ENCODE results near the gene SDHAF4.

DNA sequence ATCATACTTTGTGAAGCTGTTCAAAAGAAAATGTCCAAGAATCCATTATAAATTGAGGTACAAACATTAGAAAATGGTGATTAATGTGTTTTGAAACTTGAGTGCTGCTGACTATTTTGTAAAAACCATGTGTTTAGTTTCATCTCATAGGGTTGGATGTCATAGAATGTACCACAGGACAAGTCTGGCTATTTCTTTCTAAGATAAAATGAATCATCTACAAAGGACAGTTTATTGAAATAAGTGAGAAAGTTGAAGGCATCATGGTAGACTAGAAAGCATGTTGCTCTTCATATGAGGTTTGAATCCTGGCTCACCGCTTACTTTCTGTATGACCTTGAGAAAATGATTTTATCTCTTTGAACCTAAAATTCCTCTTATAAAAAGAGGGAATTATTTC, 71.7 kb downstream of the SDHAF4 start:
- TF ChIP-seq, protein P1, sequence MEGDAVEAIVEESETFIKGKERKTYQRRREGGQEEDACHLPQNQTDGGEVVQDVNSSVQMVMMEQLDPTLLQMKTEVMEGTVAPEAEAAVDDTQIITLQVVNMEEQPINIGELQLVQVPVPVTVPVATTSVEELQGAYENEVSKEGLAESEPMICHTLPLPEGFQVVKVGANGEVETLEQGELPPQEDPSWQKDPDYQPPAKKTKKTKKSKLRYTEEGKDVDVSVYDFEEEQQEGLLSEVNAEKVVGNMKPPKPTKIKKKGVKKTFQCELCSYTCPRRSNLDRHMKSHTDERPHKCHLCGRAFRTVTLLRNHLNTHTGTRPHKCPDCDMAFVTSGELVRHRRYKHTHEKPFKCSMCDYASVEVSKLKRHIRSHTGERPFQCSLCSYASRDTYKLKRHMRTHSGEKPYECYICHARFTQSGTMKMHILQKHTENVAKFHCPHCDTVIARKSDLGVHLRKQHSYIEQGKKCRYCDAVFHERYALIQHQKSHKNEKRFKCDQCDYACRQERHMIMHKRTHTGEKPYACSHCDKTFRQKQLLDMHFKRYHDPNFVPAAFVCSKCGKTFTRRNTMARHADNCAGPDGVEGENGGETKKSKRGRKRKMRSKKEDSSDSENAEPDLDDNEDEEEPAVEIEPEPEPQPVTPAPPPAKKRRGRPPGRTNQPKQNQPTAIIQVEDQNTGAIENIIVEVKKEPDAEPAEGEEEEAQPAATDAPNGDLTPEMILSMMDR (IDR thresholded peaks at IDR 0.05) = no peak
- no peak for TF ChIP-seq POLR2A (IDR thresholded peaks at IDR 0.05)

All from body of pancreas (tissue), 4 donors.